ENCODE results near the gene CXCL1.

The CXCL1 gene

GRCh38 chr4:73852771-73853170, 16.4 kb upstream of the CXCL1 start:
- DNase-seq = no peak

GRCh38 chr4:73853246-73853704, 15.9 kb upstream of the CXCL1 start, which contains the start of gene PF4V1:
Gene PF4V1 (plus strand): TSS chr4:73853296. CDS start chr4:73853363, 67 bp downstream.
- DNase-seq = peak; percentile 38

GRCh38 chr4:73853718-73854473, 15.3 kb upstream of the CXCL1 start:
- DNase-seq = no peak

GRCh38 chr4:73855406-73855805, 13.8 kb upstream of the CXCL1 start:
- DNase-seq = no peak

- DNase-seq = no peak
These were observed 12.7 kb upstream of the CXCL1 start for GRCh38 chr4:73856518-73856917.

- DNase-seq = no peak
These were observed 9.5 kb upstream of the CXCL1 start for GRCh38 chr4:73859614-73860088.

GRCh38 chr4:73860181-73860580, 9.0 kb upstream of the CXCL1 start:
- DNase-seq = no peak

- DNase-seq = no peak
These were observed 8.3 kb upstream of the CXCL1 start for GRCh38 chr4:73860917-73861316.

- no peak for DNase-seq
These were observed 6.9 kb upstream of the CXCL1 start for GRCh38 chr4:73862322-73862721.

GRCh38 chr4:73864365-73864764, 4.8 kb upstream of the CXCL1 start:
- DNase-seq = no peak

GRCh38 chr4:73864961-73865360, 4.2 kb upstream of the CXCL1 start:
- no peak for DNase-seq

- DNase-seq = no peak
These were observed 3.6 kb upstream of the CXCL1 start for GRCh38 chr4:73865431-73866096.

GRCh38 chr4:73866246-73866645, 2.9 kb upstream of the CXCL1 start:
- no peak for DNase-seq

GRCh38 chr4:73867783-73868182, 1.4 kb upstream of the CXCL1 start:
- DNase-seq = no peak

GRCh38 chr4:73868206-73869129, 725 bp upstream of the CXCL1 start:
- DNase-seq = no peak

GRCh38 chr4:73870260-73870659, 1.1 kb downstream of the CXCL1 start:
- DNase-seq = no peak

- no peak for DNase-seq
These were observed 1.6 kb downstream of the CXCL1 start for GRCh38 chr4:73870768-73871167.

GRCh38 chr4:73871511-73872310, 2.5 kb downstream of the CXCL1 start:
- no peak for DNase-seq

- DNase-seq = no peak
These were observed 3.3 kb downstream of the CXCL1 start for GRCh38 chr4:73872316-73873108.

GRCh38 chr4:73874386-73874785, 5.2 kb downstream of the CXCL1 start:
- no peak for DNase-seq

GRCh38 chr4:73875401-73875800, 6.2 kb downstream of the CXCL1 start:
- DNase-seq = no peak

Data from left hindlimb (tissue), 1 donor.